Trophoblast cell (in vitro differentiated cells and primary cell): ENCODE results near the gene OSBPL8.

ENCODE experiments used
- DNase-seq, 2 donors: peaks; one replicate each; pipeline ENCODE4 v3.0.0-alpha.2; 2016
- H2AFZ ChIP-seq: 2 replicates; pipeline ENCODE4 v1.6.1; 2013; ENCODE audit warnings: low read length, moderate library complexity, mild to moderate bottlenecking; ENCODE audit not compliant: insufficient read depth, poor library complexity
- H2AK5ac ChIP-seq: 2 replicates; pipeline ENCODE4 v1.6.1; 2013; ENCODE audit warnings: mild to moderate bottlenecking, low read length
- H2BK120ac ChIP-seq: 2 replicates; pipeline ENCODE4 v1.6.1; 2013; ENCODE audit warnings: low read length, mild to moderate bottlenecking, moderate library complexity; ENCODE audit not compliant: insufficient read depth, poor library complexity
- H2BK12ac ChIP-seq: 2 replicates; pipeline ENCODE4 v1.6.1; 2013; ENCODE audit warnings: mild to moderate bottlenecking, low read length, moderate library complexity
- H2BK5ac ChIP-seq: 2 replicates; pipeline ENCODE4 v1.6.1; 2013; ENCODE audit warnings: low read length, low read depth, moderate library complexity, mild to moderate bottlenecking; ENCODE audit not compliant: poor library complexity
- H3K14ac ChIP-seq: 2 replicates; pipeline ENCODE4 v1.6.1; 2013; ENCODE audit warnings: mild to moderate bottlenecking, low read length
- H3K18ac ChIP-seq: 2 replicates; pipeline ENCODE4 v1.6.1; 2013; ENCODE audit warnings: mild to moderate bottlenecking, low read length
- H3K23ac ChIP-seq: 2 replicates; pipeline ENCODE4 v1.6.1; 2013; ENCODE audit warnings: low read length
- H3K27ac ChIP-seq: 2 replicates; pipeline ENCODE4 v1.5.1; 2013; ENCODE audit warnings: low read depth, mild to moderate bottlenecking, inconsistent platforms, low read length, moderate library complexity
- H3K27me3 ChIP-seq: 2 replicates; pipeline ENCODE4 v1.6.1; 2013; ENCODE audit warnings: inconsistent platforms, mild to moderate bottlenecking, low read length, moderate library complexity; ENCODE audit not compliant: insufficient read depth
- H3K36me3 ChIP-seq, 2 experiments: 1 replicate in 1 of 2; 2 replicates in 1 of 2; pipeline ENCODE4 v1.6.1; 2013; ENCODE audit warnings: low read length in 2 of 2, mild to moderate bottlenecking in 2 of 2, moderate library complexity in 1 of 2; ENCODE audit not compliant: insufficient read depth in 2 of 2, control insufficient read depth in 1 of 2
- H3K4ac ChIP-seq: 2 replicates; pipeline ENCODE4 v1.6.1; 2013; ENCODE audit warnings: low read depth, mild to moderate bottlenecking, low read length, moderate library complexity
- H3K4me1 ChIP-seq, 2 experiments: 1 replicate in 1 of 2; 2 replicates in 1 of 2; pipeline ENCODE4 v1.6.1; 2013; ENCODE audit warnings: low read length in 2 of 2, mild to moderate bottlenecking in 2 of 2, moderate library complexity in 1 of 2; ENCODE audit not compliant: insufficient read depth in 2 of 2, control insufficient read depth in 1 of 2
- H3K4me2 ChIP-seq: 2 replicates; pipeline ENCODE4 v1.6.1; 2013; ENCODE audit warnings: inconsistent platforms, mild to moderate bottlenecking, low read length, moderate library complexity
- H3K4me3 ChIP-seq: 2 replicates; pipeline ENCODE4 v1.5.1; 2013; ENCODE audit warnings: mild to moderate bottlenecking, low read depth, low read length, inconsistent platforms
- H3K79me1 ChIP-seq: one replicate; pipeline ENCODE4 v1.6.1; 2013; ENCODE audit warnings: low read length
- H3K79me2 ChIP-seq: 2 replicates; pipeline ENCODE4 v1.6.1; 2013; ENCODE audit warnings: low read length, mild to moderate bottlenecking; ENCODE audit not compliant: control insufficient read depth, insufficient read depth, poor library complexity
- H3K9ac ChIP-seq: 2 replicates; pipeline ENCODE4 v1.6.1; 2013; ENCODE audit warnings: mild to moderate bottlenecking, low read length
- H3K9me3 ChIP-seq: 2 replicates; pipeline ENCODE4 v1.6.1; 2013; ENCODE audit warnings: low read depth, mild to moderate bottlenecking, control low read depth, inconsistent platforms, low read length; ENCODE audit not compliant: insufficient read depth
- H4K12ac ChIP-seq: 2 replicates; pipeline ENCODE4 v1.6.1; 2013; ENCODE audit warnings: low read depth, mild to moderate bottlenecking, low read length, moderate library complexity
- H4K8ac ChIP-seq: 2 replicates; pipeline ENCODE4 v1.6.1; 2013; ENCODE audit warnings: low read depth, mild to moderate bottlenecking, low read length, moderate library complexity
- H4K91ac ChIP-seq: one replicate; pipeline ENCODE4 v1.6.1; 2013; ENCODE audit warnings: low read depth, mild to moderate bottlenecking, low read length, moderate library complexity
- WGBS: extraction: QIAGEN DNeasy Blood & Tissue Kit; methylation state at CpG from one replicate; pipeline ENCODE4 v1.1.7; 2013; ENCODE audit warnings: missing lambda C conversion rate; ENCODE audit not compliant: insufficient read length, insufficient coverage; ENCODE audit errors: extremely low coverage; 5-methylcytosine and 5-hydroxymethylcytosine counted together

Gene OSBPL8

GRCh38 chr12:76422154-76422542 lies 137.4 kb downstream of the OSBPL8 start:
- no peak for DNase-seq
- Histone ChIP-seq H3K79me1 (no peaks in the 10 kb centered on the region), H2AFZ (no peak overlapping the region), H3K79me2 (no peaks in the 10 kb centered on the region), H3K9me3 (no peaks in the 10 kb centered on the region), H3K36me3 (no peaks in the 10 kb centered on the region), H3K4me3 (no peak overlapping the region), H2BK12ac (no peak overlapping the region), H2BK5ac (no peak overlapping the region), H3K27me3 (no peaks in the 10 kb centered on the region), H3K14ac (no peak overlapping the region), H4K91ac (no peak overlapping the region), H2AK5ac (no peak overlapping the region), H3K9ac (no peak overlapping the region), H3K4ac (no peak overlapping the region), H3K18ac (no peak overlapping the region), H3K4me2 (no peak overlapping the region), H4K12ac (no peak overlapping the region), H3K4me1 (no peaks in the 10 kb centered on the region), H2BK120ac (no peak overlapping the region), H3K27ac (no peak overlapping the region), H4K8ac (no peak overlapping the region), H3K23ac (no peak overlapping the region)
- WGBS: no CpG with 5 or more reads among the region's 2 CpGs

GRCh38 chr12:76421046-76421445 lies 138.5 kb downstream of the OSBPL8 start:
- no peak overlapping the region for H3K4me2 ChIP-seq
- no peaks in the 10 kb centered on the region for H3K36me3 ChIP-seq
- H3K9ac ChIP-seq: no peak overlapping the region
- no peaks in the 10 kb centered on the region for H3K9me3 ChIP-seq
- no peaks in the 10 kb centered on the region for H3K4me1 ChIP-seq
- H2BK5ac ChIP-seq: no peak overlapping the region
- no peak overlapping the region for H2BK120ac ChIP-seq
- no peak overlapping the region for H2AK5ac ChIP-seq
- no CpG with 5 or more reads among the region's 2 CpGs for WGBS
- H3K79me2 ChIP-seq: no peaks in the 10 kb centered on the region
- no peak overlapping the region for H3K14ac ChIP-seq
- H2AFZ ChIP-seq: no peak overlapping the region
- H3K79me1 ChIP-seq: no peaks in the 10 kb centered on the region
- no peak overlapping the region for H3K18ac ChIP-seq
- no peak for DNase-seq
- no peak overlapping the region for H4K91ac ChIP-seq
- H2BK12ac ChIP-seq: no peak overlapping the region
- H3K27ac ChIP-seq: no peak overlapping the region
- no peak overlapping the region for H4K12ac ChIP-seq
- no peak overlapping the region for H4K8ac ChIP-seq
- no peaks in the 10 kb centered on the region for H3K27me3 ChIP-seq
- no peak overlapping the region for H3K4me3 ChIP-seq
- H3K4ac ChIP-seq: no peak overlapping the region
- H3K23ac ChIP-seq: no peak overlapping the region

GRCh38 chr12:76420222-76420621 lies 139.3 kb downstream of the OSBPL8 start:
- no CpG with 5 or more reads among the region's 2 CpGs for WGBS
- no peak overlapping the region for H3K4ac ChIP-seq
- no peak overlapping the region for H4K12ac ChIP-seq

GRCh38 chr12:76417116-76417515 lies 142.5 kb downstream of the OSBPL8 start:
- H3K23ac ChIP-seq: no peak overlapping the region
- H3K9ac ChIP-seq: no peak overlapping the region
- H3K36me3 ChIP-seq: no peaks in the 10 kb centered on the region
- no peak overlapping the region for H2BK120ac ChIP-seq
- no peak overlapping the region for H3K18ac ChIP-seq
- H2BK12ac ChIP-seq: no peak overlapping the region
- H3K79me1 ChIP-seq: no peaks in the 10 kb centered on the region
- H4K12ac ChIP-seq: no peak overlapping the region
- H2BK5ac ChIP-seq: no peak overlapping the region
- H3K4me2 ChIP-seq: no peak overlapping the region
- no peaks in the 10 kb centered on the region for H3K4me1 ChIP-seq
- H3K79me2 ChIP-seq: no peaks in the 10 kb centered on the region
- no peak overlapping the region for H3K4me3 ChIP-seq
- H3K9me3 ChIP-seq: no peaks in the 10 kb centered on the region
- H3K27ac ChIP-seq: no peak overlapping the region
- H4K8ac ChIP-seq: no peak overlapping the region
- no peaks in the 10 kb centered on the region for H3K27me3 ChIP-seq
- no peak overlapping the region for H4K91ac ChIP-seq
- DNase-seq: no peak
- H2AK5ac ChIP-seq: no peak overlapping the region
- no peak overlapping the region for H3K4ac ChIP-seq
- no peak overlapping the region for H3K14ac ChIP-seq
- no peak overlapping the region for H2AFZ ChIP-seq

More at GRCh38 chr12:76420222-76420621, 139.3 kb downstream of the OSBPL8 start:
- no peak overlapping the region for H3K4me3 ChIP-seq
- H3K27me3 ChIP-seq: no peaks in the 10 kb centered on the region
- H2BK120ac ChIP-seq: no peak overlapping the region
- H4K91ac ChIP-seq: no peak overlapping the region
- H3K9ac ChIP-seq: no peak overlapping the region
- no peaks in the 10 kb centered on the region for H3K79me1 ChIP-seq
- no peak overlapping the region for H3K18ac ChIP-seq
- H3K14ac ChIP-seq: no peak overlapping the region
- H4K8ac ChIP-seq: no peak overlapping the region
- H2BK12ac ChIP-seq: no peak overlapping the region
- H2AK5ac ChIP-seq: no peak overlapping the region
- no peaks in the 10 kb centered on the region for H3K36me3 ChIP-seq
- H2BK5ac ChIP-seq: no peak overlapping the region
- peak in 1 of 2 donors; percentile 10 for DNase-seq
- H3K79me2 ChIP-seq: no peaks in the 10 kb centered on the region
- no peak overlapping the region for H3K23ac ChIP-seq
- no peak overlapping the region for H3K4me2 ChIP-seq
- H3K27ac ChIP-seq: no peak overlapping the region
- no peaks in the 10 kb centered on the region for H3K9me3 ChIP-seq
- H2AFZ ChIP-seq: no peak overlapping the region
- no peaks in the 10 kb centered on the region for H3K4me1 ChIP-seq
